IMR-90 (cell line): ENCODE data around the gene NEK9.

Source experiments
- BHLHE40 ChIP-seq: fragments of 150-350 bp; IDR thresholded peaks from 2 replicates; pipeline ENCODE4 v1.6.1; 2016; ENCODE audit warnings: mild to moderate bottlenecking, low read depth, low read length
- MAFK ChIP-seq: IDR thresholded peaks from 2 replicates; pipeline ENCODE4 v1.6.1; 2012; ENCODE audit warnings: low read depth, low read length, improper control_type of control experiment
- MAZ ChIP-seq: IDR thresholded peaks from 2 replicates; pipeline ENCODE4 v1.6.1; 2012; ENCODE audit warnings: low read depth, mild to moderate bottlenecking, low read length, improper control_type of control experiment, moderate library complexity, borderline replicate concordance
- MXI1 ChIP-seq: IDR thresholded peaks from 2 replicates; pipeline ENCODE4 v1.6.1; 2012; ENCODE audit warnings: low read depth, mild to moderate bottlenecking, low read length, moderate library complexity, borderline replicate concordance
- POLR2A ChIP-seq: IDR thresholded peaks from 2 replicates; pipeline ENCODE4 v1.6.1; 2012; ENCODE audit warnings: mild to moderate bottlenecking, low read depth, low read length
- SMC3 ChIP-seq: fragments of 150-350 bp; IDR thresholded peaks from 2 replicates; pipeline ENCODE4 v1.6.1; 2016; ENCODE audit warnings: low read depth, mild to moderate bottlenecking, antibody characterized with exemption, low read length, moderate library complexity
- TF ChIP-seq, protein P1 (sequence below): conservative IDR thresholded peaks from 2 replicates; pipeline ENCODE4 v1.5.1; 2012; ENCODE audit warnings: mild to moderate bottlenecking, low read depth, low read length, improper control_type of control experiment
- TF ChIP-seq, protein P2 (sequence below): fragments of 150-350 bp; IDR thresholded peaks from 2 replicates; pipeline ENCODE4 v1.6.1; 2016; ENCODE audit warnings: low read depth, mild to moderate bottlenecking, low read length, moderate library complexity, borderline replicate concordance

DNA sequence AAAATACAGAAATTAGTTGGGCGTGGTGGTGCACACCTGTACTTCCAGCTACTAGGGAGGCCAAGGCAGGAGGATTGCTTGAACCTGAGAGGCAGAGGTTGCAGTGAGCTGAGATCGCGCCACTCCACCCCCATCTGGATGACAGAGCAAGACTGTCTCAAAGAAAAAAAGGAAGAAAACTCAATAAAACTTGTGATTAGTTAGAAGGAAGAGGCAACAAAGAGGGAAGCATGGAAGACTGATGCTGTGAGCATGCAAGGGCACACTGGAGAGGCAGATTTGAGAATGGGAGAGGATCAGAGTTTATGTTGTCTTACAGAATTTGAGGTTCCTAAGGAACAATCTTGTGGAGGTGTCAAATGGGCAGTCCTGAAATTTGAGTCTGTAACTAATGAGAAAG is 60.2 kb downstream of the NEK9 start:
- TF ChIP-seq MAZ (no peak), POLR2A (no peak), BHLHE40 (no peak), MAFK (no peak), MXI1 (no peak), SMC3 (no peak)
- TF ChIP-seq, protein P1, sequence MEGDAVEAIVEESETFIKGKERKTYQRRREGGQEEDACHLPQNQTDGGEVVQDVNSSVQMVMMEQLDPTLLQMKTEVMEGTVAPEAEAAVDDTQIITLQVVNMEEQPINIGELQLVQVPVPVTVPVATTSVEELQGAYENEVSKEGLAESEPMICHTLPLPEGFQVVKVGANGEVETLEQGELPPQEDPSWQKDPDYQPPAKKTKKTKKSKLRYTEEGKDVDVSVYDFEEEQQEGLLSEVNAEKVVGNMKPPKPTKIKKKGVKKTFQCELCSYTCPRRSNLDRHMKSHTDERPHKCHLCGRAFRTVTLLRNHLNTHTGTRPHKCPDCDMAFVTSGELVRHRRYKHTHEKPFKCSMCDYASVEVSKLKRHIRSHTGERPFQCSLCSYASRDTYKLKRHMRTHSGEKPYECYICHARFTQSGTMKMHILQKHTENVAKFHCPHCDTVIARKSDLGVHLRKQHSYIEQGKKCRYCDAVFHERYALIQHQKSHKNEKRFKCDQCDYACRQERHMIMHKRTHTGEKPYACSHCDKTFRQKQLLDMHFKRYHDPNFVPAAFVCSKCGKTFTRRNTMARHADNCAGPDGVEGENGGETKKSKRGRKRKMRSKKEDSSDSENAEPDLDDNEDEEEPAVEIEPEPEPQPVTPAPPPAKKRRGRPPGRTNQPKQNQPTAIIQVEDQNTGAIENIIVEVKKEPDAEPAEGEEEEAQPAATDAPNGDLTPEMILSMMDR: no peak
- TF ChIP-seq, protein P2, sequence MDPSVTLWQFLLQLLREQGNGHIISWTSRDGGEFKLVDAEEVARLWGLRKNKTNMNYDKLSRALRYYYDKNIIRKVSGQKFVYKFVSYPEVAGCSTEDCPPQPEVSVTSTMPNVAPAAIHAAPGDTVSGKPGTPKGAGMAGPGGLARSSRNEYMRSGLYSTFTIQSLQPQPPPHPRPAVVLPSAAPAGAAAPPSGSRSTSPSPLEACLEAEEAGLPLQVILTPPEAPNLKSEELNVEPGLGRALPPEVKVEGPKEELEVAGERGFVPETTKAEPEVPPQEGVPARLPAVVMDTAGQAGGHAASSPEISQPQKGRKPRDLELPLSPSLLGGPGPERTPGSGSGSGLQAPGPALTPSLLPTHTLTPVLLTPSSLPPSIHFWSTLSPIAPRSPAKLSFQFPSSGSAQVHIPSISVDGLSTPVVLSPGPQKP: no peak
